ENCODE measurements around the gene KCNJ3. TPM values are rescaled to one million over a fixed set of nuclear protein-coding genes. Genes with fewer than 3 reads are reported as not detected.

The KCNJ3 gene
- total RNA-seq, result 10 to 100 TPM in 3 of 4 donors, 1 to 10 TPM in 1; 6.6 to 31.5 (median 17.9) TPM

GRCh38 chr2:154698296-154698720, at the start of gene KCNJ3:
Gene KCNJ3 (plus strand): TSS chr2:154698695. CDS start chr2:154698776, 81 bp downstream.
- H3K36me3 ChIP-seq, result no peaks in the 10 kb centered on the region
- peak within 1 kb of the TSS; percentile 37 to 54 (median 46) for H3K4me3 ChIP-seq
- peaks cover 0 to 23% of the 10 kb centered on the region in 2 donors for H3K27me3 ChIP-seq
- no peak for DNase-seq (ENCODE audit: low spot score in 2 of 2)
- TF ChIP-seq CTCF (IDR thresholded peaks at IDR 0.05), result no peak
- TF ChIP-seq EP300 (IDR thresholded peaks at IDR 0.05), result no peak
- no peak for TF ChIP-seq POLR2A (IDR thresholded peaks at IDR 0.05)
- peaks cover 0 to 29% (median 5%) of the 10 kb centered on the region in 4 donors for H3K4me1 ChIP-seq
- H3K9me3 ChIP-seq, result no peaks in the 10 kb centered on the region
- H3K27ac ChIP-seq, result peak within 1 kb of the TSS in 2 of 4 donors; percentile 49 to 51
- 2% methylated on average over 15 to 16 of the region's 16 CpGs for WGBS, 2 donors

- H3K27ac ChIP-seq, result no peak overlapping the region
- TF ChIP-seq POLR2A (IDR thresholded peaks at IDR 0.05) (no peak), CTCF (IDR thresholded peaks at IDR 0.05) (no peak), EP300 (IDR thresholded peaks at IDR 0.05) (no peak)
- H3K36me3 ChIP-seq, result no peaks in the 10 kb centered on the region
- H3K27me3 ChIP-seq, result no peaks in the 10 kb centered on the region
- DNase-seq (ENCODE audit: low spot score in 2 of 2), result no peak
- no peaks in the 10 kb centered on the region for H3K9me3 ChIP-seq
- no peak overlapping the region for H3K4me3 ChIP-seq
- H3K4me1 ChIP-seq, result no peaks in the 10 kb centered on the region
These were observed 43.0 kb upstream of the KCNJ3 start for GRCh38 chr2:154655499-154655898.

- Histone ChIP-seq H3K27ac (no peak overlapping the region), H3K4me3 (no peak overlapping the region), H3K4me1 (no peaks in the 10 kb centered on the region), H3K27me3 (no peaks in the 10 kb centered on the region), H3K9me3 (no peaks in the 10 kb centered on the region), H3K36me3 (no peaks in the 10 kb centered on the region)
- no peak for TF ChIP-seq EP300 (IDR thresholded peaks at IDR 0.05)
- TF ChIP-seq POLR2A (IDR thresholded peaks at IDR 0.05), result no peak
- TF ChIP-seq CTCF (IDR thresholded peaks at IDR 0.05), result no peak
- DNase-seq (ENCODE audit: low spot score in 2 of 2), result no peak
- WGBS, 2 donors, result 86 to 92% methylated on average over 1 of the region's 1 CpG
These were observed 39.6 kb upstream of the KCNJ3 start for GRCh38 chr2:154658854-154659253.

GRCh38 chr2:154664248-154664647, 34.2 kb upstream of the KCNJ3 start:
- Histone ChIP-seq H3K27me3 (no peaks in the 10 kb centered on the region), H3K36me3 (no peaks in the 10 kb centered on the region), H3K27ac (no peak overlapping the region), H3K9me3 (peaks cover 0 to 4% (median 0%) of the 10 kb centered on the region in 4 donors), H3K4me3 (no peak overlapping the region), H3K4me1 (no peaks in the 10 kb centered on the region)
- no peak for TF ChIP-seq EP300 (IDR thresholded peaks at IDR 0.05)
- TF ChIP-seq CTCF (IDR thresholded peaks at IDR 0.05), result no peak
- no peak for TF ChIP-seq POLR2A (IDR thresholded peaks at IDR 0.05)
- no peak for DNase-seq (ENCODE audit: low spot score in 2 of 2)

GRCh38 chr2:154670083-154670482, 28.4 kb upstream of the KCNJ3 start:
- TF ChIP-seq EP300 (IDR thresholded peaks at IDR 0.05) (no peak), CTCF (IDR thresholded peaks at IDR 0.05) (no peak), POLR2A (IDR thresholded peaks at IDR 0.05) (no peak)
- H3K27me3 ChIP-seq, result no peaks in the 10 kb centered on the region
- no peaks in the 10 kb centered on the region for H3K4me1 ChIP-seq
- peaks cover 0 to 4% (median 0%) of the 10 kb centered on the region in 4 donors for H3K9me3 ChIP-seq
- H3K4me3 ChIP-seq, result no peak overlapping the region
- H3K36me3 ChIP-seq, result no peaks in the 10 kb centered on the region
- no peak overlapping the region for H3K27ac ChIP-seq
- 56 to 70% methylated on average over 1 of the region's 1 CpG for WGBS, 2 donors
- no peak for DNase-seq (ENCODE audit: low spot score in 2 of 2)

Measured in tibial nerve (tissue), 4 donors.